CD14-positive monocyte (primary cell): ENCODE data around the gene ALDH1A3. TPM values are rescaled to one million over a fixed set of nuclear protein-coding genes. Genes with fewer than 3 reads are reported as not detected.

Experiments
- DNase-seq, 3 donors: peaks; one replicate each; pipeline ENCODE4 v3.0.0-alpha.2; 2011 to 2022
- H2AFZ ChIP-seq: 2 replicates; pipeline ENCODE4 v1.6.0; 2012; ENCODE audit warnings: mild to moderate bottlenecking, low read depth, low read length, inconsistent platforms; ENCODE audit not compliant: insufficient read depth, poor library complexity, severe bottlenecking
- H3K27ac ChIP-seq, 2 donors: 1 replicate in 1 of 2; 2 replicates in 1 of 2; pipeline ENCODE4 v1.5.1; 2012 to 2013; ENCODE audit warnings: low read length in 2 of 2, control low read depth in 1 of 2, inconsistent platforms in 1 of 2, low read depth in 1 of 2, mild to moderate bottlenecking in 1 of 2
- H3K27me3 ChIP-seq, 2 donors: one replicate each; pipeline versions ENCODE4 v1.6.0 to v1.6.1; 2011 to 2013; ENCODE audit warnings: low read length in 2 of 2; ENCODE audit not compliant: control insufficient read depth in 2 of 2, insufficient read depth in 2 of 2
- H3K36me3 ChIP-seq, 2 donors: replicated peaks in 1 of 2; 1 replicate in 1 of 2; 2 replicates in 1 of 2; pipeline versions ENCODE4 v1.5.1 to v1.6.1; 2012 to 2013; ENCODE audit warnings: low read length in 2 of 2, control low read depth in 1 of 2, inconsistent platforms in 1 of 2, mild to moderate bottlenecking in 1 of 2; ENCODE audit not compliant: insufficient read depth in 2 of 2, control insufficient read depth in 1 of 2
- H3K4me1 ChIP-seq, 2 donors: 1 replicate in 1 of 2; 2 replicates in 1 of 2; pipeline versions ENCODE4 v1.5.1 to v1.6.1; 2012 to 2013; ENCODE audit warnings: low read length in 2 of 2, control low read depth in 1 of 2, inconsistent platforms in 1 of 2, mild to moderate bottlenecking in 1 of 2, moderate library complexity in 1 of 2; ENCODE audit not compliant: insufficient read depth in 2 of 2, control insufficient read depth in 1 of 2
- H3K4me2 ChIP-seq: replicated peaks from 2 replicates; pipeline ENCODE3; 2012; ENCODE audit warnings: low read length, moderate library complexity, mild to moderate bottlenecking; ENCODE audit not compliant: poor library complexity, severe bottlenecking; ENCODE audit errors: extremely low read depth
- H3K4me3 ChIP-seq, 3 experiments: fragments of 200-600 bp in 1 of 3; sonication (generic) in 1 of 3; replicated peaks in 1 of 3; 1 replicate in 2 of 3; 2 replicates in 1 of 3; pipeline ENCODE4 v1.5.1; 2011 to 2013; ENCODE audit warnings: low read length in 3 of 3, mild to moderate bottlenecking in 3 of 3, control low read depth in 2 of 3, low read depth in 2 of 3, inconsistent platforms in 1 of 3, moderate library complexity in 1 of 3
- H3K79me2 ChIP-seq: 2 replicates; pipeline ENCODE4 v1.6.0; 2012; ENCODE audit warnings: mild to moderate bottlenecking, control low read depth, inconsistent platforms, low read length, moderate library complexity; ENCODE audit not compliant: insufficient read depth
- H3K9ac ChIP-seq: 2 replicates; pipeline ENCODE4 v1.6.0; 2017; ENCODE audit warnings: low read length, mild to moderate bottlenecking; ENCODE audit not compliant: insufficient read depth, poor library complexity, severe bottlenecking
- H3K9me3 ChIP-seq, 2 donors: replicated peaks in 1 of 2; 1 replicate in 1 of 2; 2 replicates in 1 of 2; pipeline versions ENCODE4 v1.5.1 to v1.6.1; 2012 to 2013; ENCODE audit warnings: low read length in 2 of 2, control low read depth in 1 of 2; ENCODE audit not compliant: control insufficient read depth in 1 of 2, insufficient read depth in 1 of 2
- H4K20me1 ChIP-seq: 2 replicates; pipeline ENCODE4 v1.6.0; 2012; ENCODE audit warnings: mild to moderate bottlenecking, low read length, control low read depth, moderate library complexity; ENCODE audit not compliant: insufficient read depth
- H3K27ac Mint-ChIP-seq, 7 donors: one replicate each; pipeline ENCODE4 v1.8.0; 2020; ENCODE audit warnings: mild to moderate bottlenecking in 7 of 7, mixed read lengths in 7 of 7, moderate library complexity in 6 of 7, inconsistent platforms in 2 of 7
- H3K27me3 Mint-ChIP-seq, 3 donors: one replicate each; pipeline ENCODE4 v1.8.0; 2021 to 2022; ENCODE audit warnings: low read depth in 3 of 3, mild to moderate bottlenecking in 3 of 3, mixed read lengths in 3 of 3, moderate library complexity in 3 of 3, inconsistent platforms in 1 of 3
- H3K36me3 Mint-ChIP-seq, 2 donors: one replicate each; pipeline ENCODE4 v1.8.0; 2020; ENCODE audit warnings: mixed read lengths in 2 of 2, inconsistent platforms in 1 of 2, mild to moderate bottlenecking in 1 of 2
- H3K4me1 Mint-ChIP-seq: one replicate; pipeline ENCODE4 v1.8.0; 2020; ENCODE audit warnings: mild to moderate bottlenecking, mixed read lengths
- H3K4me3 Mint-ChIP-seq, 2 donors: one replicate each; pipeline ENCODE4 v1.8.0; 2020; ENCODE audit warnings: mild to moderate bottlenecking in 2 of 2, mixed read lengths in 2 of 2, moderate library complexity in 1 of 2
- H3K9me3 Mint-ChIP-seq, 7 donors: one replicate each; pipeline ENCODE4 v1.8.0; 2020 to 2022; ENCODE audit warnings: mixed read lengths in 7 of 7, mild to moderate bottlenecking in 6 of 7, moderate library complexity in 6 of 7, inconsistent platforms in 2 of 7
- WGBS: methylation state at CpG from one replicate; pipeline ENCODE4 v1.1.5; 2013; ENCODE audit warnings: missing lambda C conversion rate; ENCODE audit not compliant: insufficient coverage; 5-methylcytosine and 5-hydroxymethylcytosine counted together
- intact Hi-C, 2 donors: fragments of 100-400 bp; cut with micrococcal nuclease; formaldehyde crosslinking; loops; one replicate each; pipeline versions ENCODE4 v1.15.0 to v1.15.1; 2023
- polyA plus RNA-seq, 3 donors: library from polyadenylated mRNA; depleted of rRNA in 1 of 3; unstranded in 2 of 3; stranded (reverse) in 1 of 3; fragments of 300-500 nt in 2 of 3; fragments of >200 nt in 1 of 3; fragmentation: Illumina TruSeq in 2 of 3; gene quantifications; 1 replicate in 2 of 3; 2 replicates in 1 of 3; pipeline ENCODE4 v1.2.3, GENCODE V29; 2012 to 2021
- TF ChIP-seq, protein P1 (sequence below): fragments of 200-600 bp; IDR thresholded peaks from one replicate; pipeline ENCODE4 v1.8.0; 2022; ENCODE audit warnings: antibody characterized with exemption, mild to moderate bottlenecking

Gene ALDH1A3
- polyA plus RNA-seq, 3 donors: not detected

- TF ChIP-seq, protein P1, sequence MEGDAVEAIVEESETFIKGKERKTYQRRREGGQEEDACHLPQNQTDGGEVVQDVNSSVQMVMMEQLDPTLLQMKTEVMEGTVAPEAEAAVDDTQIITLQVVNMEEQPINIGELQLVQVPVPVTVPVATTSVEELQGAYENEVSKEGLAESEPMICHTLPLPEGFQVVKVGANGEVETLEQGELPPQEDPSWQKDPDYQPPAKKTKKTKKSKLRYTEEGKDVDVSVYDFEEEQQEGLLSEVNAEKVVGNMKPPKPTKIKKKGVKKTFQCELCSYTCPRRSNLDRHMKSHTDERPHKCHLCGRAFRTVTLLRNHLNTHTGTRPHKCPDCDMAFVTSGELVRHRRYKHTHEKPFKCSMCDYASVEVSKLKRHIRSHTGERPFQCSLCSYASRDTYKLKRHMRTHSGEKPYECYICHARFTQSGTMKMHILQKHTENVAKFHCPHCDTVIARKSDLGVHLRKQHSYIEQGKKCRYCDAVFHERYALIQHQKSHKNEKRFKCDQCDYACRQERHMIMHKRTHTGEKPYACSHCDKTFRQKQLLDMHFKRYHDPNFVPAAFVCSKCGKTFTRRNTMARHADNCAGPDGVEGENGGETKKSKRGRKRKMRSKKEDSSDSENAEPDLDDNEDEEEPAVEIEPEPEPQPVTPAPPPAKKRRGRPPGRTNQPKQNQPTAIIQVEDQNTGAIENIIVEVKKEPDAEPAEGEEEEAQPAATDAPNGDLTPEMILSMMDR: no peak
- no peak overlapping the region for H3K9ac ChIP-seq
- no peak overlapping the region for H2AFZ ChIP-seq
- peak overlapping the region in 1 of 2 donors; percentile 15 for H3K27ac ChIP-seq
- peaks cover 39% of the 10 kb centered on the region for H4K20me1 ChIP-seq
- Mint-ChIP-seq H3K27ac (peak overlapping the region in 3 of 7 donors; percentile 19 to 83 (median 78)), H3K36me3 (peaks cover 71 to 86% of the 10 kb centered on the region in 2 donors), H3K4me3 (no peak overlapping the region), H3K27me3 (peaks cover 0 to 4% (median 1%) of the 10 kb centered on the region in 3 donors), H3K9me3 (no peaks in the 10 kb centered on the region), H3K4me1 (peaks cover 26% of the 10 kb centered on the region)
- intact Hi-C loops: loop anchor here in 1 of 2 donors (10.0 kb wide), 1 partner anchor 328 kb away; the partner anchor contains the start of gene CHSY1
- DNase-seq: no peak
- no peaks in the 10 kb centered on the region for H3K9me3 ChIP-seq
- H3K79me2 ChIP-seq: peaks cover 54% of the 10 kb centered on the region
- H3K4me2 ChIP-seq: no peak overlapping the region
- H3K36me3 ChIP-seq: peaks cover 60 to 84% of the 10 kb centered on the region in 2 donors
- 94% methylated on average over 7 of the region's 11 CpGs for WGBS
- no peaks in the 10 kb centered on the region for H3K27me3 ChIP-seq
- peaks cover 14 to 15% of the 10 kb centered on the region in 2 donors for H3K4me1 ChIP-seq
- H3K4me3 ChIP-seq: no peak overlapping the region
These were observed 47.5 kb downstream of the ALDH1A3 start for GRCh38 chr15:100926971-100927756.

- H3K27me3 ChIP-seq: no peaks in the 10 kb centered on the region
- Mint-ChIP-seq H3K36me3 (peaks cover 72 to 88% of the 10 kb centered on the region in 2 donors), H3K4me3 (no peak overlapping the region), H3K27me3 (peaks cover 0 to 4% (median 0%) of the 10 kb centered on the region in 3 donors), H3K27ac (peak overlapping the region in 2 of 7 donors; percentile 28 to 32), H3K4me1 (peaks cover 24% of the 10 kb centered on the region), H3K9me3 (no peaks in the 10 kb centered on the region)
- no peak overlapping the region for H2AFZ ChIP-seq
- no peaks in the 10 kb centered on the region for H3K9me3 ChIP-seq
- no peak overlapping the region for H3K9ac ChIP-seq
- no peak overlapping the region for H3K27ac ChIP-seq
- H3K36me3 ChIP-seq: peaks cover 58 to 78% of the 10 kb centered on the region in 2 donors
- H3K4me3 ChIP-seq: no peak overlapping the region
- TF ChIP-seq, protein P1: no peak
- peaks cover 13 to 14% of the 10 kb centered on the region in 2 donors for H3K4me1 ChIP-seq
- peaks cover 31% of the 10 kb centered on the region for H4K20me1 ChIP-seq
- WGBS: 93% methylated on average over 5 of the region's 13 CpGs
- H3K79me2 ChIP-seq: peaks cover 41% of the 10 kb centered on the region
- intact Hi-C loops: loop anchor here in 1 of 2 donors (10.0 kb wide), 1 partner anchor 326 kb away; the partner anchor contains the start of gene CHSY1
- H3K4me2 ChIP-seq: no peak overlapping the region
- DNase-seq: no peak
These were observed 49.1 kb downstream of the ALDH1A3 start for GRCh38 chr15:100928632-100929280.
